ENCODE results near the gene FRRS1L.

DNA sequence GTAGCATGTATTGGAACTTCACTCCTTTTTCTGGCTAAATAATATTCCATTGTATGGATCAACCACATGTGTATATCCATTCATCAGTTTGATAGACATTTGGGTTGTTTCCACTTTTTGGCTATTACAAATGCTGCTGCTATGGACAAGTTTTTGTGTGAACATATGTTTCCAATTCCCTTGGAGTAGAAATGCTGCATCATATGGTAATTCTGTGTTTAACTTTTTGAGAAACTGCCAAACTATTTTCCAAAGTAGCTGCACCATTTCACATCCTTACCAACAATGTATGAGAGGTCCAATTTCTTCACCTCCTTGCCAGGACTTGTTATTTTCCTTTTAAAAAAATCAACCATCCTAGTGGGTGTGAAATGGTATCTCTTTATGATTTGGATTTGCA, 8.4 kb downstream of the FRRS1L start:
- TF ChIP-seq POLR2A (IDR thresholded peaks at IDR 0.05): no peak
- TF ChIP-seq, protein P1, sequence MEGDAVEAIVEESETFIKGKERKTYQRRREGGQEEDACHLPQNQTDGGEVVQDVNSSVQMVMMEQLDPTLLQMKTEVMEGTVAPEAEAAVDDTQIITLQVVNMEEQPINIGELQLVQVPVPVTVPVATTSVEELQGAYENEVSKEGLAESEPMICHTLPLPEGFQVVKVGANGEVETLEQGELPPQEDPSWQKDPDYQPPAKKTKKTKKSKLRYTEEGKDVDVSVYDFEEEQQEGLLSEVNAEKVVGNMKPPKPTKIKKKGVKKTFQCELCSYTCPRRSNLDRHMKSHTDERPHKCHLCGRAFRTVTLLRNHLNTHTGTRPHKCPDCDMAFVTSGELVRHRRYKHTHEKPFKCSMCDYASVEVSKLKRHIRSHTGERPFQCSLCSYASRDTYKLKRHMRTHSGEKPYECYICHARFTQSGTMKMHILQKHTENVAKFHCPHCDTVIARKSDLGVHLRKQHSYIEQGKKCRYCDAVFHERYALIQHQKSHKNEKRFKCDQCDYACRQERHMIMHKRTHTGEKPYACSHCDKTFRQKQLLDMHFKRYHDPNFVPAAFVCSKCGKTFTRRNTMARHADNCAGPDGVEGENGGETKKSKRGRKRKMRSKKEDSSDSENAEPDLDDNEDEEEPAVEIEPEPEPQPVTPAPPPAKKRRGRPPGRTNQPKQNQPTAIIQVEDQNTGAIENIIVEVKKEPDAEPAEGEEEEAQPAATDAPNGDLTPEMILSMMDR (IDR thresholded peaks at IDR 0.05): no peak
